ENCODE measurements around the gene ACBD7.

- TF ChIP-seq CTCF (IDR thresholded peaks at IDR 0.05) (no peak), SIN3A (IDR thresholded peaks at IDR 0.05; ENCODE audit: borderline replicate concordance, insufficient read depth, low read depth, low read length) (no peak), POLR2AphosphoS5 (IDR thresholded peaks at IDR 0.05; ENCODE audit: low read depth, low read length) (no peak), TCF7L2 (IDR thresholded peaks at IDR 0.05; ENCODE audit: low read depth, low read length) (no peak), REST (IDR thresholded peaks at IDR 0.05; ENCODE audit: insufficient read depth in 1 of 2, low read depth in 2 of 2, low read length in 1 of 2) (no peak)
These were observed 35.6 kb upstream of the ACBD7 start for GRCh38 chr10:15124190-15124589.

Measured in Panc1 (cell line).